Osteocyte (in vitro differentiated cells): Measurements from ENCODE around the gene NT5DC3. TPM values are rescaled to one million over a fixed set of nuclear protein-coding genes. Genes with fewer than 3 reads are reported as not detected.

Experiments
- DNase-seq: peaks from one replicate; pipeline ENCODE4 v3.0.0; 2021; ENCODE audit warnings: mixed read lengths; ENCODE audit not compliant: unreplicated experiment; ENCODE audit errors: extremely low spot score
- H3K27ac Mint-ChIP-seq: one replicate; pipeline ENCODE4 v1.8.0; 2021; ENCODE audit warnings: mild to moderate bottlenecking, mixed read lengths; ENCODE audit not compliant: unreplicated experiment
- H3K27me3 Mint-ChIP-seq: one replicate; pipeline ENCODE4 v1.8.0; 2021; ENCODE audit warnings: mixed read lengths; ENCODE audit not compliant: unreplicated experiment
- H3K36me3 Mint-ChIP-seq: one replicate; pipeline ENCODE4 v1.8.0; 2021; ENCODE audit warnings: mixed read lengths; ENCODE audit not compliant: unreplicated experiment
- H3K4me1 Mint-ChIP-seq: one replicate; pipeline ENCODE4 v1.8.0; 2021; ENCODE audit warnings: mixed read lengths; ENCODE audit not compliant: unreplicated experiment
- H3K4me3 Mint-ChIP-seq: one replicate; pipeline ENCODE4 v1.8.0; 2021; ENCODE audit warnings: mild to moderate bottlenecking, moderate library complexity, mixed read lengths; ENCODE audit not compliant: unreplicated experiment
- H3K9me3 Mint-ChIP-seq: one replicate; pipeline ENCODE4 v1.8.0; 2021; ENCODE audit warnings: mixed read lengths; ENCODE audit not compliant: unreplicated experiment
- CTCF ChIP-seq: fragments of 200-600 bp; sonication (generic); IDR thresholded peaks from 2 replicates; pipeline ENCODE4 v1.5.0; 2021; ENCODE audit warnings: antibody characterized with exemption, mild to moderate bottlenecking, moderate library complexity
- total RNA-seq: library from RNA; stranded (reverse); gene quantifications from 2 replicates; pipeline ENCODE4 v1.2.1, GENCODE V29; 2021

The NT5DC3 gene
- total RNA-seq, 1 donor from 2014 or later, result 12.5 TPM

GRCh38 chr12:103819892-103820291, 21.1 kb downstream of the NT5DC3 start:
- no peak overlapping the region for H3K4me3 Mint-ChIP-seq
- H3K4me1 Mint-ChIP-seq, result peaks cover 26% of the 10 kb centered on the region
- no peak overlapping the region for H3K27ac Mint-ChIP-seq
- no peaks in the 10 kb centered on the region for H3K27me3 Mint-ChIP-seq
- no peak for TF ChIP-seq CTCF
- H3K36me3 Mint-ChIP-seq, result no peaks in the 10 kb centered on the region
- H3K9me3 Mint-ChIP-seq, result no peaks in the 10 kb centered on the region
- no peak for DNase-seq

DNA sequence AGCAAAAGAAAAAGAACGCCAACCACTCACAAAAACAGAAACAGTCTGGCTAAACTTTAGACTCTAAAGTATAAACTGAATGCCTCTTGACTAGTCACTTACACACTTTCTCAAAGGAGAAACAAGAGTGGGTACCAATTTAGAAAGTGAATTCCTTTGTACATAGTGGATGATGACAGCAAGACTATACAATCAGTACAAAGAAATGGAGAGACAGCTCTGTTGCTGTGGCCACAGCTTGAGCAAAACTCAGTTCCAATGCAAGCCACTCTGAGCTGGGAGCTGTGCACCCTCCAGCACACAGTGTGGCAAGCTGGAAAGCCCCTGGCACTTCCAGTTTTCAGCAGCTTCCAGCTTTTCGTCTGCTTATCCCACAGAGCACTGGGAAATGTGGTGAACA, 21.7 kb downstream of the NT5DC3 start:
- H3K27me3 Mint-ChIP-seq, result no peaks in the 10 kb centered on the region
- H3K4me3 Mint-ChIP-seq, result no peak overlapping the region
- H3K36me3 Mint-ChIP-seq, result no peaks in the 10 kb centered on the region
- H3K27ac Mint-ChIP-seq, result no peak overlapping the region
- peaks cover 23% of the 10 kb centered on the region for H3K4me1 Mint-ChIP-seq
- no peaks in the 10 kb centered on the region for H3K9me3 Mint-ChIP-seq
- no peak for DNase-seq
- no peak for TF ChIP-seq CTCF

DNA sequence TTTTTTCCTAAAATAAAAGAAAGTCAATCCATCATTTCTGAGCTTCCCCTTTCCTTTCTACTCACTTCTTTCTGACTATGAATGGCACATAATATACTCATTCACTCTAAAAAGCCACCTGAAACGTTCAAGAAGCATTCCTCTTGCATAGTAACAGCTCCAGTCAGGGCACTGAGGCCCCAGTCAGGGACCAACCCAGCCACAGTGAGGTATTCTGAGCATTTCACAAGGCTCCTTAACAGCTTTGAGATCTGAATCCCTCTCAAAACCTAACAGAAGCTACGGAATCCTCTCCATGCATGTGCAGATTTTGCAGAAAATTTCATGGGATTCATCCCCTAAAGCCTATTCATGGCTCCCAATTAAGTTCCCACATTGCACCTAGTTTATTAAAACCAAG, 23.2 kb downstream of the NT5DC3 start:
- Mint-ChIP-seq H3K27me3 (no peaks in the 10 kb centered on the region), H3K4me1 (peaks cover 18% of the 10 kb centered on the region), H3K9me3 (no peaks in the 10 kb centered on the region), H3K4me3 (no peak overlapping the region), H3K36me3 (peaks cover 8% of the 10 kb centered on the region), H3K27ac (no peak overlapping the region)
- no peak for DNase-seq
- TF ChIP-seq CTCF, result no peak

- no peak for DNase-seq
- Mint-ChIP-seq H3K36me3 (peaks cover 10% of the 10 kb centered on the region), H3K9me3 (no peaks in the 10 kb centered on the region), H3K27ac (no peak overlapping the region), H3K27me3 (no peaks in the 10 kb centered on the region), H3K4me3 (no peak overlapping the region), H3K4me1 (peaks cover 9% of the 10 kb centered on the region)
- no peak for TF ChIP-seq CTCF
These were observed 24.4 kb downstream of the NT5DC3 start for GRCh38 chr12:103816663-103817062.

GRCh38 chr12:103814436-103814835, 26.6 kb downstream of the NT5DC3 start:
- DNase-seq, result no peak
- Mint-ChIP-seq H3K4me1 (peaks cover 2% of the 10 kb centered on the region), H3K36me3 (peaks cover 10% of the 10 kb centered on the region), H3K9me3 (no peaks in the 10 kb centered on the region), H3K27me3 (no peaks in the 10 kb centered on the region), H3K27ac (no peak overlapping the region), H3K4me3 (no peak overlapping the region)
- no peak for TF ChIP-seq CTCF
